H1 (cell line): ENCODE results near the gene GSTM2. TPM values are rescaled to one million over a fixed set of nuclear protein-coding genes. Genes with fewer than 3 reads are reported as not detected.

Source experiments
- CTCF ChIA-PET: fragments of 300-600 bp; sonication (Branson Sonifier 250); formaldehyde crosslinking; loops from one replicate; lab custom pipeline; 2021; ENCODE audit not compliant: partially characterized antibody; lab: Charles Lee
- POLR2A ChIA-PET: fragments of 300-600 bp; sonication (Branson Sonifier 250); formaldehyde crosslinking; loops from one replicate; lab custom pipeline; 2021; ENCODE audit warnings: inconsistent platforms; ENCODE audit not compliant: partially characterized antibody; lab: Charles Lee
- DNase-seq, 2 experiments: peaks; one replicate each; pipeline versions ENCODE4 v3.0.0 to v3.0.0-alpha.2; 2010 to 2022; ENCODE audit warnings: low spot score in 2 of 2, low read depth in 1 of 2, mixed read lengths in 1 of 2
- FAIRE-seq: peaks from 2 replicates; lab custom pipeline; 2011; peaks lifted over from hg19 to GRCh38; lab: Jason Lieb, UNC
- H2AFZ ChIP-seq: 2 replicates; pipeline ENCODE4 v1.8.1; 2012; ENCODE audit warnings: low read length, inconsistent platforms
- H2AK5ac ChIP-seq: 2 replicates; pipeline ENCODE4 v1.6.1; 2013; ENCODE audit warnings: low read depth, low read length
- H2BK120ac ChIP-seq: replicated peaks from 2 replicates; pipeline ENCODE3; 2013; ENCODE audit warnings: low read depth, low read length, inconsistent platforms
- H2BK12ac ChIP-seq: 2 replicates; pipeline ENCODE4 v1.6.1; 2013; ENCODE audit warnings: low read depth, low read length
- H2BK15ac ChIP-seq: 2 replicates; pipeline ENCODE4 v1.6.1; 2013; ENCODE audit warnings: low read length
- H2BK20ac ChIP-seq: 2 replicates; pipeline ENCODE4 v1.6.1; 2013; ENCODE audit warnings: low read length
- H2BK5ac ChIP-seq: 2 replicates; pipeline ENCODE4 v1.6.1; 2013; ENCODE audit warnings: low read depth, low read length
- H3K14ac ChIP-seq: 2 replicates; pipeline ENCODE4 v1.6.1; 2013; ENCODE audit warnings: inconsistent platforms; ENCODE audit not compliant: insufficient read length
- H3K18ac ChIP-seq: 2 replicates; pipeline ENCODE4 v1.6.1; 2013; ENCODE audit warnings: low read length; ENCODE audit errors: extremely low read depth
- H3K23ac ChIP-seq: 2 replicates; pipeline ENCODE4 v1.6.1; 2013; ENCODE audit warnings: inconsistent platforms; ENCODE audit not compliant: insufficient read length
- H3K23me2 ChIP-seq: 2 replicates; pipeline ENCODE4 v1.6.1; 2013; ENCODE audit warnings: low read depth, low read length
- H3K27ac ChIP-seq: 2 replicates; pipeline ENCODE4 v1.6.1; 2011; ENCODE audit warnings: low read depth, low read length, inconsistent platforms
- H3K27me3 ChIP-seq, 4 experiments: replicated peaks in 1 of 4; 1 replicate in 1 of 4; 2 replicates in 3 of 4; pipeline versions ENCODE4 v1.6.1 to v1.8.1; 2011 to 2013; ENCODE audit warnings: low read length in 3 of 4, mild to moderate bottlenecking in 3 of 4, inconsistent platforms in 2 of 4, mixed read lengths in 2 of 4, moderate library complexity in 1 of 4; ENCODE audit not compliant: control insufficient read depth in 3 of 4, insufficient read depth in 3 of 4; ENCODE audit errors: extremely low read depth in 1 of 4
- H3K36me3 ChIP-seq, 4 experiments: 2 replicates each; pipeline versions ENCODE4 v1.6.1 to v1.8.1; 2011 to 2013; ENCODE audit warnings: mild to moderate bottlenecking in 4 of 4, low read length in 3 of 4, moderate library complexity in 2 of 4, control low read depth in 1 of 4, inconsistent platforms in 1 of 4; ENCODE audit not compliant: insufficient read depth in 4 of 4, control insufficient read depth in 2 of 4
- H3K4ac ChIP-seq: replicated peaks from 2 replicates; pipeline ENCODE3; 2013; ENCODE audit warnings: low read length, low read depth, mixed read lengths, inconsistent platforms; ENCODE audit not compliant: insufficient read length
- H3K4me1 ChIP-seq, 4 experiments: replicated peaks in 1 of 4; 1 replicate in 1 of 4; 2 replicates in 3 of 4; pipeline versions ENCODE4 v1.6.1 to v1.8.1; 2011 to 2013; ENCODE audit warnings: low read length in 3 of 4, inconsistent platforms in 2 of 4, mixed read lengths in 1 of 4; ENCODE audit not compliant: insufficient read depth in 4 of 4, control insufficient read depth in 3 of 4
- H3K4me2 ChIP-seq, 2 experiments: 2 replicates each; pipeline versions ENCODE4 v1.6.1 to v1.8.1; 2011 to 2013; ENCODE audit warnings: low read depth in 2 of 2, low read length in 2 of 2, control low read depth in 1 of 2, inconsistent platforms in 1 of 2, mild to moderate bottlenecking in 1 of 2; ENCODE audit not compliant: insufficient read depth in 1 of 2
- H3K4me3 ChIP-seq, 4 experiments: fragments of 200-600, 300-600 bp in 1 of 4; sonication (generic), shearing (Covaris generic), sonication (Bioruptor Twin) in 1 of 4; 2 replicates each; pipeline versions ENCODE4 v1.5.1 to v1.8.1; 2011 to 2016; ENCODE audit warnings: low read length in 4 of 4, low read depth in 3 of 4, control low read depth in 2 of 4, inconsistent platforms in 2 of 4, mild to moderate bottlenecking in 2 of 4, mixed read lengths in 1 of 4, moderate library complexity in 1 of 4; ENCODE audit not compliant: insufficient read depth in 2 of 4; ENCODE audit errors: extremely low read depth in 1 of 4
- H3K56ac ChIP-seq: replicated peaks from 2 replicates; pipeline ENCODE3; 2013; ENCODE audit warnings: low read depth, mild to moderate bottlenecking, mixed read lengths, low read length, inconsistent platforms; ENCODE audit not compliant: insufficient read length
- H3K79me1 ChIP-seq: 2 replicates; pipeline ENCODE4 v1.6.1; 2013; ENCODE audit warnings: low read depth, low read length, control low read depth
- H3K79me2 ChIP-seq, 2 experiments: 2 replicates each; pipeline versions ENCODE4 v1.6.1 to v1.8.1; 2012 to 2013; ENCODE audit warnings: low read length in 2 of 2, mild to moderate bottlenecking in 2 of 2, inconsistent platforms in 1 of 2; ENCODE audit not compliant: insufficient read depth in 2 of 2, control insufficient read depth in 1 of 2
- H3K9ac ChIP-seq, 4 experiments: replicated peaks in 1 of 4; 1 replicate in 1 of 4; 2 replicates in 3 of 4; pipeline versions ENCODE4 v1.6.1 to v1.8.1; 2011 to 2013; ENCODE audit warnings: low read depth in 3 of 4, low read length in 3 of 4, control low read depth in 2 of 4, mild to moderate bottlenecking in 2 of 4, moderate library complexity in 2 of 4, inconsistent platforms in 1 of 4; ENCODE audit errors: extremely low read depth in 1 of 4
- H3K9me3 ChIP-seq, 2 experiments: 2 replicates each; pipeline versions ENCODE4 v1.6.1 to v1.8.1; 2012 to 2013; ENCODE audit warnings: mild to moderate bottlenecking in 2 of 2, moderate library complexity in 2 of 2, control low read depth in 1 of 2, inconsistent platforms in 1 of 2, low read depth in 1 of 2, low read length in 1 of 2, mixed read lengths in 1 of 2; ENCODE audit not compliant: insufficient read depth in 2 of 2
- H4K20me1 ChIP-seq, 2 experiments: replicated peaks in 1 of 2; 2 replicates each; pipeline versions ENCODE3 to v1.8.1; 2011 to 2013; ENCODE audit warnings: inconsistent platforms in 2 of 2, low read length in 2 of 2, mild to moderate bottlenecking in 1 of 2; ENCODE audit not compliant: insufficient read depth in 2 of 2, control insufficient read depth in 1 of 2
- H4K5ac ChIP-seq: 2 replicates; pipeline ENCODE4 v1.6.1; 2013; ENCODE audit warnings: low read length, low read depth, mixed read lengths, inconsistent platforms; ENCODE audit not compliant: insufficient read length
- H4K8ac ChIP-seq: 2 replicates; pipeline ENCODE4 v1.8.0; 2013; ENCODE audit warnings: mild to moderate bottlenecking, moderate library complexity, low read length, inconsistent platforms; ENCODE audit not compliant: insufficient read depth; ENCODE audit errors: extremely low read depth
- H4K91ac ChIP-seq: replicated peaks from 2 replicates; pipeline ENCODE3; 2013; ENCODE audit warnings: low read length, mixed read lengths, inconsistent platforms; ENCODE audit not compliant: insufficient read length
- ASH2L ChIP-seq: fragments of 200-600, 300-600 bp; sonication (generic); IDR thresholded peaks from one replicate; pipeline ENCODE4 v1.7.1; 2017; ENCODE audit warnings: low read length
- BACH1 ChIP-seq: IDR thresholded peaks from 2 replicates; pipeline ENCODE4 v1.6.1; 2012; ENCODE audit warnings: low read length, improper control_type of control experiment
- BCL11A ChIP-seq, 2 experiments: IDR thresholded peaks; one replicate each; pipeline ENCODE4 v1.6.1; 2011; ENCODE audit warnings: low read depth in 2 of 2, low read length in 2 of 2, mild to moderate bottlenecking in 2 of 2
- BRCA1 ChIP-seq: IDR thresholded peaks from 2 replicates; pipeline ENCODE4 v1.6.1; 2012; ENCODE audit warnings: low read depth, low read length, improper control_type of control experiment
- CBX8 ChIP-seq: fragments of 300-800, 300-1000 bp; sonication (generic); IDR thresholded peaks from 2 replicates; pipeline ENCODE4 v1.7.1; 2016; ENCODE audit warnings: low read depth, low read length, borderline replicate concordance
- CHD2 ChIP-seq: IDR thresholded peaks from 2 replicates; pipeline ENCODE4 v1.6.1; 2012; ENCODE audit warnings: low read length, improper control_type of control experiment
- EZH2 ChIP-seq: fragments of 200-600 bp; sonication (generic); IDR thresholded peaks from 2 replicates; pipeline ENCODE4 v1.7.1; 2012; ENCODE audit warnings: low read depth, mild to moderate bottlenecking, moderate library complexity, low read length, inconsistent platforms; ENCODE audit not compliant: severe bottlenecking
- GTF2F1 ChIP-seq: IDR thresholded peaks from 2 replicates; pipeline ENCODE4 v1.6.1; 2012; ENCODE audit warnings: low read depth, low read length, improper control_type of control experiment, borderline replicate concordance
- HDAC6 ChIP-seq: IDR thresholded peaks from one replicate; pipeline ENCODE4 v1.7.1; 2012; ENCODE audit warnings: low read depth, mild to moderate bottlenecking, inconsistent platforms, low read length, moderate library complexity
- JUN ChIP-seq: IDR thresholded peaks from 2 replicates; pipeline ENCODE4 v1.6.1; 2011; ENCODE audit warnings: low read depth, mild to moderate bottlenecking, improper control_type of control experiment, low read length
- NANOG ChIP-seq: IDR thresholded peaks from 2 replicates; pipeline ENCODE4 v1.6.1; 2011; ENCODE audit warnings: low read length, low read depth, mild to moderate bottlenecking, inconsistent platforms; ENCODE audit not compliant: insufficient read depth, poor library complexity, severe bottlenecking
- PHF8 ChIP-seq: fragments of 200-600 bp; sonication (generic); conservative IDR thresholded peaks from 2 replicates; pipeline ENCODE4 v1.7.1; 2012; ENCODE audit warnings: low read depth, mild to moderate bottlenecking, inconsistent platforms, low read length, moderate library complexity
- POU5F1 ChIP-seq: IDR thresholded peaks from 2 replicates; pipeline ENCODE4 v1.6.1; 2011; ENCODE audit warnings: low read depth, mild to moderate bottlenecking, low read length, moderate library complexity
- TAF7 ChIP-seq: optimal IDR thresholded peaks from 2 replicates; pipeline ENCODE3; 2011; ENCODE audit warnings: low read depth, mild to moderate bottlenecking, inconsistent platforms, low read length, moderate library complexity, borderline replicate concordance
- YY1 ChIP-seq: IDR thresholded peaks from 2 replicates; pipeline ENCODE4 v1.6.1; 2011; ENCODE audit warnings: low read depth, mild to moderate bottlenecking, low read length
- WGBS, 2 experiments: shearing (Covaris generic) in 1 of 2; methylation state at CpG; one replicate each; pipeline versions ENCODE4 v1.1.6 to v1.1.7; 2013 to 2015; ENCODE audit warnings: low lambda C conversion rate in 2 of 2, mixed read lengths in 2 of 2, inconsistent platforms in 1 of 2, low coverage in 1 of 2, missing lambda C conversion rate in 1 of 2; ENCODE audit not compliant: insufficient replicate concordance in 2 of 2, insufficient coverage in 1 of 2, insufficient read length in 1 of 2; ENCODE audit errors: extremely low coverage in 1 of 2, missing lambda C conversion rate in 1 of 2; 5-methylcytosine and 5-hydroxymethylcytosine counted together
- polyA plus RNA-seq, 7 experiments: library from polyadenylated mRNA; depleted of rRNA in 3 of 7; stranded (reverse) in 5 of 7; unstranded in 2 of 7; fragments of >200 nt in 5 of 7; fragments of 200-250 nt in 2 of 7; gene quantifications; 1 replicate in 5 of 7; 2 replicates in 1 of 7; 4 replicates in 1 of 7; pipeline versions ENCODE4 v1.2.1 to v1.2.3, GENCODE V29; 2011 to 2013; ENCODE audit warnings: missing spikeins in 2 of 7, mixed read lengths in 2 of 7
- total RNA-seq: library from RNA; stranded (reverse); fragmentation: NEBNext Ultra II Directional; extraction: Animal tissue kit (Norgen Biotek cat#: 25700); gene quantifications from 2 replicates; pipeline ENCODE4 v1.2.1, GENCODE V29; 2021

The GSTM2 gene
- total and polyA plus RNA-seq, 2 of the 8 experiments (the other 6 are each of a cell fraction or from before 2014, with no cell fraction given): 9.6 to 23.1 TPM

DNA sequence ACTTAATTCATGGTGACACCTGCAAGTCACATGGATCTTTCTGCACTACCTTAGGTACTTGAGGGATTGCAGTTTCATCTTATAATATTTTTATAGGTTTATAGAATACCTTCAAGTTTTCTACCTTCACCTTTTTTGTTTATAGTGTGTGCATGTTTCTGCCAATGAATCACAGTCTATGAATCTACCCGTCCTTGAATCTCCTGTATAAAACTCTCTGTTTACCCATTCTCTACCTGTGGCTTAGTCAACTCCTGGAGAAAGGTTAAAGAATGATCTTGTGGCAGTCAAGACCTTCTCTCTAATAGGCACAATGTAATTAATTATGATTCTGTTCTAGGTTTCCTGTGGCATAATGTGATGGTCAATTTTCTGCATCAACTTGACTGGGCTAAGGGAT, 3.2 kb upstream of the GSTM2 start:
- H4K5ac ChIP-seq: no peak overlapping the region
- H2BK20ac ChIP-seq: no peak overlapping the region
- ChIA-PET CTCF (no interaction called here), POLR2A (no interaction called here)
- H2BK120ac ChIP-seq: no peak overlapping the region
- 82% methylated on average over 1 of the region's 1 CpG; no CpG with 5 or more reads in 1 of the 2 experiments for WGBS, 2 experiments
- H3K79me2 ChIP-seq: no peaks in the 10 kb centered on the region
- peaks cover 0 to 6% (median 5%) of the 10 kb centered on the region in 4 experiments; a peak in 5 of 7 replicates for H3K4me1 ChIP-seq
- peaks cover 4% of the 10 kb centered on the region; the same call in 1 of the 2 replicates for H3K23me2 ChIP-seq
- no peak overlapping the region for H2AK5ac ChIP-seq
- no peak overlapping the region for H3K9ac ChIP-seq
- H3K79me1 ChIP-seq: no peaks in the 10 kb centered on the region
- no peak overlapping the region for H3K27ac ChIP-seq
- DNase-seq (no peak), FAIRE-seq (no peak)
- H2BK15ac ChIP-seq: no peak overlapping the region
- H3K36me3 ChIP-seq: no peaks in the 10 kb centered on the region
- H2BK12ac ChIP-seq: no peak overlapping the region
- H4K20me1 ChIP-seq: no peaks in the 10 kb centered on the region
- H3K27me3 ChIP-seq: no peaks in the 10 kb centered on the region
- no peak overlapping the region for H2AFZ ChIP-seq
- H3K9me3 ChIP-seq: no peaks in the 10 kb centered on the region
- H3K18ac ChIP-seq: no peak overlapping the region
- H3K4me3 ChIP-seq: no peak overlapping the region
- no peak overlapping the region for H3K23ac ChIP-seq
- H4K8ac ChIP-seq: no peak overlapping the region
- H2BK5ac ChIP-seq: no peak overlapping the region
- H3K4ac ChIP-seq: no peak overlapping the region
- H3K14ac ChIP-seq: no peak overlapping the region
- no peak overlapping the region for H3K4me2 ChIP-seq
- no peak overlapping the region for H3K56ac ChIP-seq
- no peak overlapping the region for H4K91ac ChIP-seq
- no peak for TF ChIP-seq PHF8
- no peak for TF ChIP-seq YY1
- TF ChIP-seq CHD2: no peak
- no peak for TF ChIP-seq JUN
- TF ChIP-seq ASH2L: no peak
- no peak for TF ChIP-seq POU5F1
- TF ChIP-seq HDAC6: no peak
- TF ChIP-seq BCL11A (IDR thresholded peaks at IDR 0.05; ENCODE audit: low read depth in 2 of 2, low read length in 2 of 2): no peak
- no peak for TF ChIP-seq BRCA1
- no peak for TF ChIP-seq BACH1
- TF ChIP-seq NANOG: no peak
- no peak for TF ChIP-seq EZH2
- TF ChIP-seq GTF2F1: no peak
- TF ChIP-seq CBX8: no peak
- no peak for TF ChIP-seq TAF7
